Right lobe of liver (tissue), 4 donors: ENCODE results near the gene MICA.

Source experiments
- POLR2A ChIP-seq: fragments of 450-650 bp; IDR thresholded peaks from one replicate; pipeline ENCODE4 v1.6.1; 2017; ENCODE audit warnings: antibody characterized with exemption, mild to moderate bottlenecking
- TF ChIP-seq, protein P1 (sequence below), 4 donors: fragments of 200-600 bp in 3 of 4; fragments of 450-650 bp in 1 of 4; IDR thresholded peaks; one replicate each; pipeline versions ENCODE4 v1.5.1 to v1.8.0; 2016 to 2022; ENCODE audit warnings: antibody characterized with exemption in 4 of 4, mild to moderate bottlenecking in 2 of 4
- donor health status: DM: no; HTN: no; CAD: no.
- donor health status: DM: no; HTN: no; CAD: no.
- donor health status: DM: no; HTN: yes; CAD: no.

GRCh38 chr6:31397901-31398525 lies 5.4 kb upstream of the MICA start:
- TF ChIP-seq, protein P1, sequence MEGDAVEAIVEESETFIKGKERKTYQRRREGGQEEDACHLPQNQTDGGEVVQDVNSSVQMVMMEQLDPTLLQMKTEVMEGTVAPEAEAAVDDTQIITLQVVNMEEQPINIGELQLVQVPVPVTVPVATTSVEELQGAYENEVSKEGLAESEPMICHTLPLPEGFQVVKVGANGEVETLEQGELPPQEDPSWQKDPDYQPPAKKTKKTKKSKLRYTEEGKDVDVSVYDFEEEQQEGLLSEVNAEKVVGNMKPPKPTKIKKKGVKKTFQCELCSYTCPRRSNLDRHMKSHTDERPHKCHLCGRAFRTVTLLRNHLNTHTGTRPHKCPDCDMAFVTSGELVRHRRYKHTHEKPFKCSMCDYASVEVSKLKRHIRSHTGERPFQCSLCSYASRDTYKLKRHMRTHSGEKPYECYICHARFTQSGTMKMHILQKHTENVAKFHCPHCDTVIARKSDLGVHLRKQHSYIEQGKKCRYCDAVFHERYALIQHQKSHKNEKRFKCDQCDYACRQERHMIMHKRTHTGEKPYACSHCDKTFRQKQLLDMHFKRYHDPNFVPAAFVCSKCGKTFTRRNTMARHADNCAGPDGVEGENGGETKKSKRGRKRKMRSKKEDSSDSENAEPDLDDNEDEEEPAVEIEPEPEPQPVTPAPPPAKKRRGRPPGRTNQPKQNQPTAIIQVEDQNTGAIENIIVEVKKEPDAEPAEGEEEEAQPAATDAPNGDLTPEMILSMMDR (IDR thresholded peaks at IDR 0.05) = no peak
- no peak for TF ChIP-seq POLR2A
